ENCODE results near the gene CDKN2AIP. TPM values are rescaled to one million over a fixed set of nuclear protein-coding genes. Genes with fewer than 3 reads are reported as not detected.

Gene CDKN2AIP
- 36.0 and 42.6 TPM in 2 replicates for total RNA-seq
- total RNA-seq (2013), result 27.9 TPM
- polyA plus RNA-seq, result 13.6 and 16.7 TPM in 2 replicates
- polyA minus RNA-seq, result 13.6 and 16.6 TPM in 2 replicates

GRCh38 chr4:183444214-183445096, at the start of gene CDKN2AIP:
Gene CDKN2AIP (plus strand): TSS chr4:183444636. CDS start chr4:183444798, 162 bp downstream.
- intact Hi-C loops (cut with micrococcal nuclease), result loop anchor here (1.0 to 5.0 kb wide), 6 partner anchors 37 to 1288 kb away; partner anchors contain the start of genes CENPU, DCTD, RWDD4 and TRAPPC11
- H3K4me3 Mint-ChIP-seq, result peak within 1 kb of the TSS; percentile 98
- peaks cover 16 to 31% of the 10 kb centered on the region in 2 experiments for H3K36me3 ChIP-seq (replicated peaks in 1 of 2; ENCODE audit: control extremely low read depth in 1 of 2, control insufficient read depth in 1 of 2, extremely low read depth in 1 of 2, insufficient read depth in 2 of 2, low read length in 1 of 2)
- H3K9me3 Mint-ChIP-seq (ENCODE audit: insufficient read depth), result no peaks in the 10 kb centered on the region
- H3K27me3 Mint-ChIP-seq, result no peaks in the 10 kb centered on the region
- WGBS (ENCODE audit: insufficient coverage), result under 1% methylated on average over 109 of the region's 109 CpGs
- peaks cover 14 to 22% of the 10 kb centered on the region in 2 donors for H3K4me1 ChIP-seq (ENCODE audit: control insufficient read depth in 2 of 2, insufficient read depth in 2 of 2, low read length in 2 of 2)
- H3K4me2 ChIP-seq (replicated peaks; ENCODE audit: low read depth, low read length, poor library complexity, severe bottlenecking), result peak within 1 kb of the TSS; percentile 95
- peak within 1 kb of the TSS; percentile 78 to 95 for H3K27ac ChIP-seq (ENCODE audit: low read length in 2 of 2)
- peak within 1 kb of the TSS; percentile 90 for H3K9ac ChIP-seq (ENCODE audit: low read length)
- DNase-seq (peak; percentile 98), ATAC-seq (ENCODE audit: low read depth) (peak; percentile 85)
- ChIA-PET CTCF (interaction anchor here (0.5 to 2.6 kb wide), 9 partner anchors 17 to 519 kb away, joined by 3 to 13 read pairs (median 3); no protein-coding TSS in a partner anchor), POLR2A (interaction anchor here (1.2 to 2.0 kb wide), 3 partner anchors 37 to 63 kb away, joined by 3 to 15 read pairs (median 14); partner anchors contain the start of gene ING2)
- H2AFZ ChIP-seq (ENCODE audit: insufficient read depth, low read depth, low read length, poor library complexity, severe bottlenecking), result peak within 1 kb of the TSS; percentile 98
- H3K4me3 ChIP-seq (ENCODE audit: control extremely low read depth in 1 of 5, extremely low read depth in 1 of 5, insufficient read depth in 1 of 5, low read depth in 2 of 5, low read length in 4 of 5), result peak within 1 kb of the TSS; percentile 79 to 93 (median 82)
- peaks cover 30% of the 10 kb centered on the region for H4K20me1 ChIP-seq (ENCODE audit: control insufficient read depth, insufficient read depth, low read length, poor library complexity, severe bottlenecking)
- H3K27ac Mint-ChIP-seq, result peak within 1 kb of the TSS; percentile 99
- H3K27me3 ChIP-seq (replicated peaks in 1 of 4; ENCODE audit: control extremely low read depth in 1 of 4, control insufficient read depth in 3 of 4, insufficient read depth in 4 of 4, low read length in 3 of 4), result no peaks in the 10 kb centered on the region
- TF ChIP-seq CTCF (IDR thresholded peaks at IDR 0.05), result peak; percentile 5
- no peak for TF ChIP-seq EZH2 (IDR thresholded peaks at IDR 0.05; ENCODE audit: borderline replicate concordance, insufficient read depth, low read depth, low read length, poor library complexity, severe bottlenecking)
- H3K9me3 ChIP-seq (ENCODE audit: control extremely low read depth in 1 of 3, control insufficient read depth in 2 of 3, insufficient read depth in 1 of 3, low read length in 2 of 3), result no peaks in the 10 kb centered on the region
- H3K79me2 ChIP-seq (ENCODE audit: control insufficient read depth, insufficient read depth, low read length), result peaks cover 27% of the 10 kb centered on the region
- H3K4me1 Mint-ChIP-seq, result peaks cover 33% of the 10 kb centered on the region
